Calu3 (cell line): ENCODE measurements around the gene GSK3B. TPM values are rescaled to one million over a fixed set of nuclear protein-coding genes. Genes with fewer than 3 reads are reported as not detected.
A peak's percentile ranks its signal among the peaks of the same experiment; 100 is the strongest.

Experiments
- Bru-seq: library from RNA; stranded (reverse); fragments of 400-500 nt; gene quantifications from one replicate; lab custom pipeline; 2021; lab: Mats Ljungman, UMichigan
- BruChase-seq, 2 experiments: library from RNA; stranded (reverse); fragments of 400-500 nt; gene quantifications; one replicate each; lab custom pipeline; 2021; lab: Mats Ljungman, UMichigan
- BruUV-seq: library from RNA; stranded (reverse); fragments of 400-500 nt; replicated peaks from 2 replicates; lab custom pipeline; 2021; lab: Mats Ljungman, UMichigan
- CTCF ChIA-PET: fragments of 300-600 bp; sonication (Branson Sonifier 250); formaldehyde crosslinking; loops from one replicate; lab custom pipeline; 2022; ENCODE audit warnings: antibody characterized with exemption; lab: Charles Lee
- DNase-seq: peaks from one replicate; pipeline ENCODE4 v3.0.0; 2022
- H3K27ac Mint-ChIP-seq: one replicate; pipeline ENCODE4 v1.8.0; 2022; ENCODE audit warnings: mixed read lengths; ENCODE audit not compliant: unreplicated experiment
- H3K27me3 Mint-ChIP-seq: one replicate; pipeline ENCODE4 v1.8.0; 2022; ENCODE audit warnings: mixed read lengths; ENCODE audit not compliant: unreplicated experiment
- H3K36me3 Mint-ChIP-seq: one replicate; pipeline ENCODE4 v1.8.0; 2022; ENCODE audit warnings: mild to moderate bottlenecking, moderate library complexity, mixed read lengths; ENCODE audit not compliant: insufficient read depth, unreplicated experiment
- H3K4me1 Mint-ChIP-seq: one replicate; pipeline ENCODE4 v1.8.0; 2022; ENCODE audit warnings: mild to moderate bottlenecking, low read depth, mixed read lengths; ENCODE audit not compliant: unreplicated experiment
- H3K4me3 Mint-ChIP-seq: one replicate; pipeline ENCODE4 v1.8.0; 2022; ENCODE audit warnings: mild to moderate bottlenecking, low read depth, moderate library complexity, mixed read lengths; ENCODE audit not compliant: unreplicated experiment
- H3K9me3 Mint-ChIP-seq: one replicate; pipeline ENCODE4 v1.8.0; 2022; ENCODE audit warnings: low read depth, mixed read lengths; ENCODE audit not compliant: unreplicated experiment
- CTCF ChIP-seq: fragments of 200-600 bp; IDR thresholded peaks from one replicate; pipeline ENCODE4 v1.8.0; 2022; ENCODE audit warnings: antibody characterized with exemption; ENCODE audit not compliant: unreplicated experiment
- intact Hi-C: fragments of 100-400 bp; cut with micrococcal nuclease; formaldehyde crosslinking; loops from one replicate; pipeline ENCODE4 v1.10.0; 2022; ENCODE audit not compliant: unreplicated experiment
- long read RNA-seq: library from polyadenylated mRNA; stranded (forward); transcript quantifications from one replicate; pipeline ENCODE4 v2.0.0, GENCODE V29; 2022
- total RNA-seq: library from RNA; stranded (reverse); gene quantifications from 2 replicates; pipeline ENCODE4 v1.2.3, GENCODE V29; 2022

The GSK3B gene
- total RNA-seq (45.4 and 48.6 TPM in 2 replicates), Bru-seq, nascent RNA (percentile 91 among the genes with signal in this experiment), BruChase-seq, experiment 1, labeled RNA remaining after a 6-hour chase (percentile 78 among the genes with signal in this experiment), BruChase-seq, experiment 2, labeled RNA remaining after a 2-hour chase (percentile 75 among the genes with signal in this experiment)
- long read RNA-seq, full-length matches to known transcripts = 25 of 35 reads
- long read RNA-seq, partial matches to known transcripts = 4 of 35 reads
- long read RNA-seq, other reads (novel, unspliced or antisense) = 6 of 35 reads

- intact Hi-C loops = loop anchor here (2.0 to 5.0 kb wide), 5 partner anchors 41 to 202 kb away; no protein-coding TSS in a partner anchor
- no peak within 1 kb of the TSS for H3K27ac Mint-ChIP-seq
- H3K9me3 Mint-ChIP-seq = no peaks in the 10 kb centered on the region
- H3K27me3 Mint-ChIP-seq = no peaks in the 10 kb centered on the region
- TF ChIP-seq CTCF = no peak
- peak; percentile 70 for DNase-seq
- no peak within 1 kb of the TSS for H3K4me3 Mint-ChIP-seq
- H3K4me1 Mint-ChIP-seq = peaks cover 18% of the 10 kb centered on the region
- H3K36me3 Mint-ChIP-seq = peaks cover 7% of the 10 kb centered on the region
- CTCF ChIA-PET = interaction anchor here (0.6 to 1.7 kb wide), 5 partner anchors 21 to 438 kb away, joined by 3 to 7 read pairs (median 4); no protein-coding TSS in a partner anchor
- BruUV-seq = no TSS peak
Measured at GRCh38 chr3:120093911-120094775, at the start of gene GSK3B. Gene GSK3B (minus strand): TSS chr3:120094447. CDS start chr3:120093434, 1,013 bp downstream.

- CTCF ChIA-PET = interaction anchor here (0.5 to 1.0 kb wide), 3 partner anchors 16 to 173 kb away, joined by 3 to 4 read pairs (median 3); no protein-coding TSS in a partner anchor
- intact Hi-C loops = loop anchor here (2.0 kb wide), 1 partner anchor 49 kb away; the partner anchor contains the start of gene GSK3B
Measured at GRCh38 chr3:120143676-120144075, 49.4 kb upstream of the GSK3B start.

GRCh38 chr3:120142236-120142635 lies 48.0 kb upstream of the GSK3B start:
- intact Hi-C loops = no loop called here
- Mint-ChIP-seq H3K36me3 (peaks cover 2% of the 10 kb centered on the region), H3K27me3 (no peaks in the 10 kb centered on the region), H3K9me3 (no peaks in the 10 kb centered on the region), H3K27ac (no peak overlapping the region), H3K4me3 (no peak overlapping the region), H3K4me1 (peaks cover 50% of the 10 kb centered on the region)
- DNase-seq = no peak
- no TSS peak for BruUV-seq
- CTCF ChIA-PET = no interaction called here
- TF ChIP-seq CTCF = no peak

More at GRCh38 chr3:120143676-120144075, 49.4 kb upstream of the GSK3B start:
- peaks cover 6% of the 10 kb centered on the region for H3K36me3 Mint-ChIP-seq
- H3K4me3 Mint-ChIP-seq = no peak overlapping the region
- no peaks in the 10 kb centered on the region for H3K27me3 Mint-ChIP-seq
- TF ChIP-seq CTCF = no peak
- DNase-seq = no peak
- no peaks in the 10 kb centered on the region for H3K9me3 Mint-ChIP-seq
- peaks cover 50% of the 10 kb centered on the region for H3K4me1 Mint-ChIP-seq
- peak overlapping the region; percentile 37 for H3K27ac Mint-ChIP-seq
- no TSS peak for BruUV-seq

- BruUV-seq = no TSS peak
- intact Hi-C loops = no loop called here
- no peak for TF ChIP-seq CTCF
- Mint-ChIP-seq H3K4me1 (peaks cover 33% of the 10 kb centered on the region), H3K27me3 (no peaks in the 10 kb centered on the region), H3K36me3 (no peaks in the 10 kb centered on the region), H3K27ac (no peak overlapping the region), H3K9me3 (no peaks in the 10 kb centered on the region), H3K4me3 (no peak overlapping the region)
- DNase-seq = no peak
- CTCF ChIA-PET = no interaction called here
Measured at GRCh38 chr3:120140098-120140742, 46.0 kb upstream of the GSK3B start.
